HepG2 (cell line): ENCODE data around the gene SH3PXD2A. TPM values are rescaled to one million over a fixed set of nuclear protein-coding genes. Genes with fewer than 3 reads are reported as not detected.

Experiments
- GABPA ChIP-seq, 2 experiments: IDR thresholded peaks; 2 replicates each; pipeline ENCODE4 v1.6.1; 2011 to 2016; ENCODE audit warnings: low read depth in 2 of 2, low read length in 1 of 2, missing biosample characterization in 1 of 2, missing genetic modification characterization in 1 of 2
- GATA4 ChIP-seq: sonication (generic); IDR thresholded peaks from 2 replicates; pipeline ENCODE4 v1.6.1; 2016; ENCODE audit warnings: antibody characterized with exemption, low read depth, borderline replicate concordance
- HDAC2 ChIP-seq: sonication (generic); formaldehyde crosslinking; IDR thresholded peaks from 2 replicates; pipeline ENCODE4 v1.4.0; 2020; ENCODE audit warnings: missing genetic modification reagents
- HNRNPK ChIP-seq: fragments of 200-400 bp; formaldehyde crosslinking; IDR thresholded peaks from 2 replicates; pipeline ENCODE4 v1.6.1; 2018; ENCODE audit warnings: low read length, low read depth, moderate library complexity, mild to moderate bottlenecking; ENCODE audit not compliant: poor library complexity, severe bottlenecking
- HOXA3 ChIP-seq: sonication (generic); formaldehyde crosslinking; IDR thresholded peaks from 2 replicates; pipeline ENCODE4 v1.5.0; 2020; ENCODE audit warnings: missing genetic modification reagents
- KLF11 ChIP-seq: IDR thresholded peaks from 2 replicates; pipeline ENCODE4 v1.6.1; 2016; ENCODE audit warnings: missing compliant biosample characterization
- MEF2D ChIP-seq: sonication (generic); formaldehyde crosslinking; IDR thresholded peaks from 2 replicates; pipeline ENCODE4 v1.5.1; 2020; ENCODE audit warnings: mild to moderate bottlenecking, missing genetic modification reagents
- SNAI1 ChIP-seq: sonication (generic); formaldehyde crosslinking; IDR thresholded peaks from 2 replicates; pipeline ENCODE4 v1.5.0; 2020; ENCODE audit warnings: mild to moderate bottlenecking, missing genetic modification reagents, borderline replicate concordance
- ZNF17 ChIP-seq: sonication (generic); formaldehyde crosslinking; IDR thresholded peaks from 2 replicates; pipeline ENCODE4 v1.5.0; 2020; ENCODE audit warnings: mild to moderate bottlenecking, missing genetic modification reagents
- ZNF616 ChIP-seq: sonication (generic); formaldehyde crosslinking; IDR thresholded peaks from 2 replicates; pipeline ENCODE4 v1.5.0; 2020; ENCODE audit warnings: low read depth, mild to moderate bottlenecking, missing genetic modification reagents
- ZNF703 ChIP-seq: sonication (generic); formaldehyde crosslinking; IDR thresholded peaks from 2 replicates; pipeline ENCODE4 v1.5.1; 2020; ENCODE audit warnings: missing genetic modification reagents, mild to moderate bottlenecking, moderate library complexity, borderline replicate concordance
- polyA plus RNA-seq, 8 experiments: library from polyadenylated mRNA; depleted of rRNA in 3 of 8; stranded (reverse) in 7 of 8; unstranded in 1 of 8; fragments of >200 nt; fragmentation: Illumina TruSeq in 4 of 8; extraction: Trizol in 4 of 8; gene quantifications; 2 replicates each; pipeline versions ENCODE4 v1.2.1 to v1.2.3, GENCODE V29; 2011 to 2016; ENCODE audit warnings: low read depth in 4 of 8, missing spikeins in 1 of 8, mixed read lengths in 1 of 8; ENCODE audit not compliant: insufficient read depth in 1 of 8
- total RNA-seq, 5 experiments: library from RNA; depleted of rRNA; stranded (reverse); fragments of >200 nt; fragmentation: Illumina TruSeq; extraction: Trizol; gene quantifications; 2 replicates each; pipeline ENCODE4 v1.2.3, GENCODE V29; 2016; ENCODE audit warnings: low read depth in 1 of 5
- TF ChIP-seq, protein P1 (sequence below), 2 experiments: fragments of 450-650 bp in 1 of 2; sonication (generic) in 1 of 2; formaldehyde crosslinking in 1 of 2; IDR thresholded peaks; 2 replicates each; pipeline versions ENCODE4 v1.6.1 to v1.8.0; 2016 to 2022; ENCODE audit warnings: antibody characterized with exemption in 1 of 2, mild to moderate bottlenecking in 1 of 2, missing genetic modification reagents in 1 of 2
- TF ChIP-seq, protein P2 (sequence below): sonication (generic); formaldehyde crosslinking; IDR thresholded peaks from 2 replicates; pipeline ENCODE4 v1.4.0; 2020; ENCODE audit warnings: mild to moderate bottlenecking, missing genetic modification reagents
- TF ChIP-seq, protein P3 (sequence below): IDR thresholded peaks from 2 replicates; pipeline ENCODE4 v1.6.1; 2012; ENCODE audit warnings: low read length, improper control_type of control experiment
- TF ChIP-seq, protein P4 (sequence below): sonication (generic); formaldehyde crosslinking; conservative IDR thresholded peaks from 2 replicates; pipeline ENCODE4 v1.8.1; 2023; ENCODE audit warnings: missing genetic modification reagents

Gene SH3PXD2A
- total and polyA plus RNA-seq, 2 of the 13 experiments (the other 11 are each of a cell fraction or from before 2014, with no cell fraction given): 11.1 to 11.3 TPM

DNA sequence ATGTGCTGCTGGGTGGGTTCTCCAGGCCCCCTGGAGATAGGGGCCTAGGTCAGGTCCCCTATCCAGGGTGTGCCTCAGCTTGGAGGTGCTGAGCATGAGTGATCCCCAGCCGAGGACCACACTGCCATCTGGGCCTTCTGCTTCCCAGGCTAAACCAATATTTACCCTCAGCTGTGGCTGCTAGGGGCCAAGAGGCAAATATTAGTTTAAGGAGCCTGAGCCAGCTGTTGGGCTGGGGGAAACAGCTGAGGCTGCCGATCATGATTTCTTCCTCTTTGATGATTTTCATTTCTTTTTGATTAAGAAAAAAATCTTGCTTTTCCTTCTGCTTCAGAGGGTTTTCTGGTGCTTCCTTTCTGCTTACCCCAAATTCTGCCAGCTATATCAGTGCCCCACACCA lies 278.5 kb downstream of the SH3PXD2A start (continued):
- TF ChIP-seq, protein P1, sequence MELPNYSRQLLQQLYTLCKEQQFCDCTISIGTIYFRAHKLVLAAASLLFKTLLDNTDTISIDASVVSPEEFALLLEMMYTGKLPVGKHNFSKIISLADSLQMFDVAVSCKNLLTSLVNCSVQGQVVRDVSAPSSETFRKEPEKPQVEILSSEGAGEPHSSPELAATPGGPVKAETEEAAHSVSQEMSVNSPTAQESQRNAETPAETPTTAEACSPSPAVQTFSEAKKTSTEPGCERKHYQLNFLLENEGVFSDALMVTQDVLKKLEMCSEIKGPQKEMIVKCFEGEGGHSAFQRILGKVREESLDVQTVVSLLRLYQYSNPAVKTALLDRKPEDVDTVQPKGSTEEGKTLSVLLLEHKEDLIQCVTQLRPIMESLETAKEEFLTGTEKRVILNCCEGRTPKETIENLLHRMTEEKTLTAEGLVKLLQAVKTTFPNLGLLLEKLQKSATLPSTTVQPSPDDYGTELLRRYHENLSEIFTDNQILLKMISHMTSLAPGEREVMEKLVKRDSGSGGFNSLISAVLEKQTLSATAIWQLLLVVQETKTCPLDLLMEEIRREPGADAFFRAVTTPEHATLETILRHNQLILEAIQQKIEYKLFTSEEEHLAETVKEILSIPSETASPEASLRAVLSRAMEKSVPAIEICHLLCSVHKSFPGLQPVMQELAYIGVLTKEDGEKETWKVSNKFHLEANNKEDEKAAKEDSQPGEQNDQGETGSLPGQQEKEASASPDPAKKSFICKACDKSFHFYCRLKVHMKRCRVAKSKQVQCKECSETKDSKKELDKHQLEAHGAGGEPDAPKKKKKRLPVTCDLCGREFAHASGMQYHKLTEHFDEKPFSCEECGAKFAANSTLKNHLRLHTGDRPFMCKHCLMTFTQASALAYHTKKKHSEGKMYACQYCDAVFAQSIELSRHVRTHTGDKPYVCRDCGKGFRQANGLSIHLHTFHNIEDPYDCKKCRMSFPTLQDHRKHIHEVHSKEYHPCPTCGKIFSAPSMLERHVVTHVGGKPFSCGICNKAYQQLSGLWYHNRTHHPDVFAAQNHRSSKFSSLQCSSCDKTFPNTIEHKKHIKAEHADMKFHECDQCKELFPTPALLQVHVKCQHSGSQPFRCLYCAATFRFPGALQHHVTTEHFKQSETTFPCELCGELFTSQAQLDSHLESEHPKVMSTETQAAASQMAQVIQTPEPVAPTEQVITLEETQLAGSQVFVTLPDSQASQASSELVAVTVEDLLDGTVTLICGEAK (IDR thresholded peaks at IDR 0.05): no peak
- TF ChIP-seq, protein P1 (CRISPR knock-in tag; IDR thresholded peaks at IDR 0.05): no peak
- TF ChIP-seq GATA4 (no peak), KLF11 (no peak), ZNF616 (CRISPR knock-in tag) (no peak), HNRNPK (peak; percentile 25), MEF2D (CRISPR knock-in tag) (0 out of 2 replicates have a peak, but pooled peaks have one; percentile 38), ZNF17 (CRISPR knock-in tag) (no peak), ZNF703 (CRISPR knock-in tag) (no peak), SNAI1 (no peak), GABPA (IDR thresholded peaks at IDR 0.05; ENCODE audit: low read depth, low read length) (no peak), GABPA (CRISPR knock-in tag; IDR thresholded peaks at IDR 0.05; ENCODE audit: low read depth) (peak; percentile 35; the same call in 1 of the 2 replicates), HOXA3 (CRISPR knock-in tag) (no peak; the same call in 1 of the 2 replicates), HDAC2 (peak; percentile 92)
- TF ChIP-seq, protein P2, sequence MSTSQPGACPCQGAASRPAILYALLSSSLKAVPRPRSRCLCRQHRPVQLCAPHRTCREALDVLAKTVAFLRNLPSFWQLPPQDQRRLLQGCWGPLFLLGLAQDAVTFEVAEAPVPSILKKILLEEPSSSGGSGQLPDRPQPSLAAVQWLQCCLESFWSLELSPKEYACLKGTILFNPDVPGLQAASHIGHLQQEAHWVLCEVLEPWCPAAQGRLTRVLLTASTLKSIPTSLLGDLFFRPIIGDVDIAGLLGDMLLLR (CRISPR knock-in tag): no peak
- TF ChIP-seq, protein P3, sequence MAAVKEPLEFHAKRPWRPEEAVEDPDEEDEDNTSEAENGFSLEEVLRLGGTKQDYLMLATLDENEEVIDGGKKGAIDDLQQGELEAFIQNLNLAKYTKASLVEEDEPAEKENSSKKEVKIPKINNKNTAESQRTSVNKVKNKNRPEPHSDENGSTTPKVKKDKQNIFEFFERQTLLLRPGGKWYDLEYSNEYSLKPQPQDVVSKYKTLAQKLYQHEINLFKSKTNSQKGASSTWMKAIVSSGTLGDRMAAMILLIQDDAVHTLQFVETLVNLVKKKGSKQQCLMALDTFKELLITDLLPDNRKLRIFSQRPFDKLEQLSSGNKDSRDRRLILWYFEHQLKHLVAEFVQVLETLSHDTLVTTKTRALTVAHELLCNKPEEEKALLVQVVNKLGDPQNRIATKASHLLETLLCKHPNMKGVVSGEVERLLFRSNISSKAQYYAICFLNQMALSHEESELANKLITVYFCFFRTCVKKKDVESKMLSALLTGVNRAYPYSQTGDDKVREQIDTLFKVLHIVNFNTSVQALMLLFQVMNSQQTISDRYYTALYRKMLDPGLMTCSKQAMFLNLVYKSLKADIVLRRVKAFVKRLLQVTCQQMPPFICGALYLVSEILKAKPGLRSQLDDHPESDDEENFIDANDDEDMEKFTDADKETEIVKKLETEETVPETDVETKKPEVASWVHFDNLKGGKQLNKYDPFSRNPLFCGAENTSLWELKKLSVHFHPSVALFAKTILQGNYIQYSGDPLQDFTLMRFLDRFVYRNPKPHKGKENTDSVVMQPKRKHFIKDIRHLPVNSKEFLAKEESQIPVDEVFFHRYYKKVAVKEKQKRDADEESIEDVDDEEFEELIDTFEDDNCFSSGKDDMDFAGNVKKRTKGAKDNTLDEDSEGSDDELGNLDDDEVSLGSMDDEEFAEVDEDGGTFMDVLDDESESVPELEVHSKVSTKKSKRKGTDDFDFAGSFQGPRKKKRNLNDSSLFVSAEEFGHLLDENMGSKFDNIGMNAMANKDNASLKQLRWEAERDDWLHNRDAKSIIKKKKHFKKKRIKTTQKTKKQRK: no peak
- TF ChIP-seq, protein P4, sequence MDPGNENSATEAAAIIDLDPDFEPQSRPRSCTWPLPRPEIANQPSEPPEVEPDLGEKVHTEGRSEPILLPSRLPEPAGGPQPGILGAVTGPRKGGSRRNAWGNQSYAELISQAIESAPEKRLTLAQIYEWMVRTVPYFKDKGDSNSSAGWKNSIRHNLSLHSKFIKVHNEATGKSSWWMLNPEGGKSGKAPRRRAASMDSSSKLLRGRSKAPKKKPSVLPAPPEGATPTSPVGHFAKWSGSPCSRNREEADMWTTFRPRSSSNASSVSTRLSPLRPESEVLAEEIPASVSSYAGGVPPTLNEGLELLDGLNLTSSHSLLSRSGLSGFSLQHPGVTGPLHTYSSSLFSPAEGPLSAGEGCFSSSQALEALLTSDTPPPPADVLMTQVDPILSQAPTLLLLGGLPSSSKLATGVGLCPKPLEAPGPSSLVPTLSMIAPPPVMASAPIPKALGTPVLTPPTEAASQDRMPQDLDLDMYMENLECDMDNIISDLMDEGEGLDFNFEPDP (CRISPR knock-in tag): no peak
